Esophagus muscularis mucosa (tissue), 4 donors: ENCODE results near the gene PIWIL4. TPM values are rescaled to one million over a fixed set of nuclear protein-coding genes. Genes with fewer than 3 reads are reported as not detected.

ENCODE experiments used
- DNase-seq: peaks from one replicate; pipeline ENCODE4 v3.0.0-alpha.2; 2017; ENCODE audit errors: extremely low spot score
- H3K27ac ChIP-seq, 4 donors: fragments of 200-600 bp; sonication (generic); replicated peaks in 1 of 4; 1 replicate in 3 of 4; 2 replicates in 1 of 4; pipeline ENCODE4 v1.5.1; 2016 to 2019; ENCODE audit warnings: mild to moderate bottlenecking in 1 of 4
- H3K27me3 ChIP-seq, 4 donors: fragments of 200-600 bp; sonication (generic); one replicate each; pipeline versions ENCODE4 v1.5.1 to v1.6.0; 2016 to 2019
- H3K36me3 ChIP-seq, 4 donors: fragments of 200-600 bp; sonication (generic); one replicate each; pipeline ENCODE4 v1.5.1; 2016 to 2019
- H3K4me1 ChIP-seq, 4 donors: fragments of 200-600 bp; sonication (generic); one replicate each; pipeline ENCODE4 v1.5.1; 2016 to 2019
- H3K4me3 ChIP-seq, 4 donors: fragments of 200-600 bp; sonication (generic); 1 replicate in 2 of 4; 2 replicates in 2 of 4; pipeline ENCODE4 v1.5.1; 2016 to 2019; ENCODE audit warnings: mild to moderate bottlenecking in 4 of 4, moderate library complexity in 1 of 4
- H3K9me3 ChIP-seq, 4 donors: fragments of 200-600 bp; sonication (generic); 1 replicate in 3 of 4; 2 replicates in 1 of 4; pipeline ENCODE4 v1.5.1; 2016 to 2019
- CTCF ChIP-seq, 3 experiments: fragments of 200-600 bp in 2 of 3; fragments of 450-650 bp in 1 of 3; sonication (generic) in 2 of 3; IDR thresholded peaks; one replicate each; pipeline ENCODE4 v1.5.1; 2017 to 2019; ENCODE audit warnings: antibody characterized with exemption in 3 of 3, mild to moderate bottlenecking in 2 of 3, moderate library complexity in 1 of 3
- EP300 ChIP-seq: sonication (generic); formaldehyde crosslinking; IDR thresholded peaks from one replicate; pipeline ENCODE4 v1.6.1; 2017; ENCODE audit warnings: antibody characterized with exemption
- POLR2A ChIP-seq: fragments of 450-650 bp; IDR thresholded peaks from one replicate; pipeline ENCODE4 v1.6.1; 2017; ENCODE audit warnings: antibody characterized with exemption, moderate library complexity, mild to moderate bottlenecking, low read depth
- POLR2AphosphoS5 ChIP-seq, 2 donors: sonication (generic); formaldehyde crosslinking; IDR thresholded peaks; one replicate each; pipeline ENCODE4 v1.6.1; 2017; ENCODE audit warnings: antibody characterized with exemption in 2 of 2
- WGBS: methylation state at CpG from one replicate; pipeline ENCODE4 v1.1.5; 2018; 5-methylcytosine and 5-hydroxymethylcytosine counted together
- intact Hi-C: fragments of 100-400 bp; cut with DNase I; formaldehyde crosslinking; loops from one replicate; pipeline ENCODE4 v1.15.1; 2023
- total RNA-seq, 4 donors: library from RNA; depleted of rRNA; stranded (reverse); fragments of >200 nt; gene quantifications; one replicate each; pipeline versions ENCODE4 v1.1.0 to v1.2.1, GENCODE V29; 2016

PIWIL4 gene
- total RNA-seq, 4 donors from 2014 or later, result 3.2 to 4.5 (median 4.1) TPM

GRCh38 chr11:94524341-94524740 is 42.8 kb upstream of the PIWIL4 start:
- DNase-seq, result no peak
- Histone ChIP-seq H3K27me3 (no peaks in the 10 kb centered on the region), H3K27ac (no peak overlapping the region), H3K9me3 (no peaks in the 10 kb centered on the region), H3K4me3 (no peak overlapping the region), H3K36me3 (no peaks in the 10 kb centered on the region), H3K4me1 (peaks cover 0 to 9% (median 9%) of the 10 kb centered on the region in 4 donors)
- 90% methylated on average over 1 of the region's 1 CpG for WGBS
- intact Hi-C loops, result loop anchor here (5.0 to 10.0 kb wide), 2 partner anchors 33 to 370 kb away; no protein-coding TSS in a partner anchor
- TF ChIP-seq EP300 (no peak), POLR2A (no peak), CTCF (IDR thresholded peaks at IDR 0.05) (no peak), POLR2AphosphoS5 (IDR thresholded peaks at IDR 0.05) (no peak)

- TF ChIP-seq CTCF (IDR thresholded peaks at IDR 0.05) (no peak), POLR2AphosphoS5 (IDR thresholded peaks at IDR 0.05) (no peak), POLR2A (no peak), EP300 (no peak)
- no peaks in the 10 kb centered on the region for H3K36me3 ChIP-seq
- H3K9me3 ChIP-seq, result no peaks in the 10 kb centered on the region
- DNase-seq, result no peak
- no peaks in the 10 kb centered on the region for H3K27me3 ChIP-seq
- intact Hi-C loops, result loop anchor here (10.0 kb wide), 1 partner anchor 369 kb away; no protein-coding TSS in a partner anchor
- H3K27ac ChIP-seq, result no peak overlapping the region
- H3K4me1 ChIP-seq, result peaks cover 0 to 6% (median 5%) of the 10 kb centered on the region in 4 donors
- WGBS, result 40% methylated on average over 5 of the region's 5 CpGs
- H3K4me3 ChIP-seq, result no peak overlapping the region
Observed at GRCh38 chr11:94525546-94526324, 41.4 kb upstream of the PIWIL4 start.

- no peaks in the 10 kb centered on the region for H3K9me3 ChIP-seq
- no peak for DNase-seq
- 76% methylated on average over 4 of the region's 4 CpGs for WGBS
- no peak overlapping the region for H3K27ac ChIP-seq
- H3K4me1 ChIP-seq, result peaks cover 0 to 6% (median 5%) of the 10 kb centered on the region in 4 donors
- TF ChIP-seq CTCF (IDR thresholded peaks at IDR 0.05), result no peak
- TF ChIP-seq POLR2AphosphoS5 (IDR thresholded peaks at IDR 0.05), result no peak
- no peak for TF ChIP-seq EP300
- no peak for TF ChIP-seq POLR2A
- H3K4me3 ChIP-seq, result no peak overlapping the region
- H3K36me3 ChIP-seq, result no peaks in the 10 kb centered on the region
- intact Hi-C loops, result loop anchor here (10.0 kb wide), 1 partner anchor 368 kb away; no protein-coding TSS in a partner anchor
- H3K27me3 ChIP-seq, result no peaks in the 10 kb centered on the region
Observed at GRCh38 chr11:94526645-94527438, 40.3 kb upstream of the PIWIL4 start.

- intact Hi-C loops, result loop anchor here (10.0 kb wide), 1 partner anchor 366 kb away; no protein-coding TSS in a partner anchor
- Histone ChIP-seq H3K36me3 (no peaks in the 10 kb centered on the region), H3K27me3 (no peaks in the 10 kb centered on the region), H3K9me3 (no peaks in the 10 kb centered on the region), H3K4me3 (no peak overlapping the region), H3K27ac (no peak overlapping the region), H3K4me1 (peaks cover 0 to 7% (median 5%) of the 10 kb centered on the region in 4 donors)
- DNase-seq, result no peak
- no peak for TF ChIP-seq CTCF (IDR thresholded peaks at IDR 0.05)
- TF ChIP-seq POLR2A, result no peak
- no peak for TF ChIP-seq POLR2AphosphoS5 (IDR thresholded peaks at IDR 0.05)
- TF ChIP-seq EP300, result no peak
Observed at GRCh38 chr11:94528551-94528950, 38.6 kb upstream of the PIWIL4 start.
